Measurements from ENCODE around the gene TXNL4A.
"Not testable (repeated sequence)": the region's sequence is repeated elsewhere in the genome, so short reads cannot be mapped to it uniquely, and the experiment has no call there.

TXNL4A gene

GRCh38 chr18:80002468-80002867 is 14.1 kb upstream of the TXNL4A start:
- H2AFZ ChIP-seq (ENCODE audit: low read depth): no peak overlapping the region
- no peak overlapping the region for H3K4me2 ChIP-seq
- no peaks in the 10 kb centered on the region for H3K79me2 ChIP-seq (ENCODE audit: insufficient read depth, low read depth)
- no peak overlapping the region for H3K27ac ChIP-seq
- no peak for TF ChIP-seq CTCF (conservative IDR thresholded peaks at IDR 0.05; ENCODE audit: low read depth, low read length)
- no peaks in the 10 kb centered on the region for H3K36me3 ChIP-seq (ENCODE audit: insufficient read depth)
- no peaks in the 10 kb centered on the region for H3K4me1 ChIP-seq (ENCODE audit: low read depth, poor library complexity, severe bottlenecking)
- H3K27me3 ChIP-seq (ENCODE audit: insufficient read depth, low read depth): no peaks in the 10 kb centered on the region
- H4K20me1 ChIP-seq (ENCODE audit: insufficient read depth): no peaks in the 10 kb centered on the region
- no peak overlapping the region for H3K4me3 ChIP-seq (IDR thresholded peaks at IDR 0.05; ENCODE audit: insufficient read depth, low read depth, low read length)
- H3K9ac ChIP-seq: no peak overlapping the region

- no peaks in the 10 kb centered on the region for H3K36me3 ChIP-seq (ENCODE audit: insufficient read depth)
- no peak overlapping the region for H3K4me3 ChIP-seq (IDR thresholded peaks at IDR 0.05; ENCODE audit: insufficient read depth, low read depth, low read length)
- no peaks in the 10 kb centered on the region for H3K4me1 ChIP-seq (ENCODE audit: low read depth, poor library complexity, severe bottlenecking)
- no peak overlapping the region for H3K4me2 ChIP-seq
- H3K27me3 ChIP-seq (ENCODE audit: insufficient read depth, low read depth): no peaks in the 10 kb centered on the region
- H3K27ac ChIP-seq: no peak overlapping the region
- no peaks in the 10 kb centered on the region for H3K79me2 ChIP-seq (ENCODE audit: insufficient read depth, low read depth)
- TF ChIP-seq CTCF (conservative IDR thresholded peaks at IDR 0.05; ENCODE audit: low read depth, low read length): no peak
- H3K9ac ChIP-seq: no peak overlapping the region
- H4K20me1 ChIP-seq (ENCODE audit: insufficient read depth): no peaks in the 10 kb centered on the region
- no peak overlapping the region for H2AFZ ChIP-seq (ENCODE audit: low read depth)
Measured at GRCh38 chr18:80000877-80001276, 12.5 kb upstream of the TXNL4A start.

- H3K4me3 ChIP-seq (IDR thresholded peaks at IDR 0.05; ENCODE audit: insufficient read depth, low read depth, low read length); H3K79me2 ChIP-seq (ENCODE audit: insufficient read depth, low read depth); H3K4me2 ChIP-seq; H3K27ac ChIP-seq; H3K9ac ChIP-seq; H3K27me3 ChIP-seq (ENCODE audit: insufficient read depth, low read depth); H3K36me3 ChIP-seq (ENCODE audit: insufficient read depth); H2AFZ ChIP-seq (ENCODE audit: low read depth); H3K4me1 ChIP-seq (ENCODE audit: low read depth, poor library complexity, severe bottlenecking); H4K20me1 ChIP-seq (ENCODE audit: insufficient read depth): not testable (repeated sequence)
Measured at GRCh38 chr18:79999701-80000100, 11.3 kb upstream of the TXNL4A start.

GRCh38 chr18:79991494-79991893 is 3.1 kb upstream of the TXNL4A start:
- H3K27ac ChIP-seq: no peak overlapping the region
- no peak overlapping the region for H3K4me2 ChIP-seq
- H3K36me3 ChIP-seq (ENCODE audit: insufficient read depth): no peaks in the 10 kb centered on the region
- peaks cover 18% of the 10 kb centered on the region for H3K79me2 ChIP-seq (ENCODE audit: insufficient read depth, low read depth)
- H4K20me1 ChIP-seq (ENCODE audit: insufficient read depth): peaks cover 9% of the 10 kb centered on the region
- no peak overlapping the region for H3K9ac ChIP-seq
- no peak for TF ChIP-seq CTCF (conservative IDR thresholded peaks at IDR 0.05; ENCODE audit: low read depth, low read length)
- H2AFZ ChIP-seq (ENCODE audit: low read depth): no peak overlapping the region
- H3K27me3 ChIP-seq (ENCODE audit: insufficient read depth, low read depth): no peaks in the 10 kb centered on the region
- H3K4me3 ChIP-seq (IDR thresholded peaks at IDR 0.05; ENCODE audit: insufficient read depth, low read depth, low read length): no peak overlapping the region
- peaks cover 12% of the 10 kb centered on the region for H3K4me1 ChIP-seq (ENCODE audit: low read depth, poor library complexity, severe bottlenecking)

- Histone ChIP-seq H3K4me3 (IDR thresholded peaks at IDR 0.05; ENCODE audit: insufficient read depth, low read depth, low read length) (peak overlapping the region; percentile 7), H3K9ac (peak overlapping the region; percentile 96), H3K4me2 (peak overlapping the region; percentile 41; the same call in 1 of the 2 replicates), H2AFZ (ENCODE audit: low read depth) (peak overlapping the region; percentile 88), H4K20me1 (ENCODE audit: insufficient read depth) (peaks cover 16% of the 10 kb centered on the region), H3K79me2 (ENCODE audit: insufficient read depth, low read depth) (peaks cover 42% of the 10 kb centered on the region), H3K36me3 (ENCODE audit: insufficient read depth) (no peaks in the 10 kb centered on the region), H3K27me3 (ENCODE audit: insufficient read depth, low read depth) (no peaks in the 10 kb centered on the region), H3K4me1 (ENCODE audit: low read depth, poor library complexity, severe bottlenecking) (peaks cover 25% of the 10 kb centered on the region), H3K27ac (peak overlapping the region; percentile 88; the same call in 1 of the 2 replicates)
- no peak for TF ChIP-seq CTCF (conservative IDR thresholded peaks at IDR 0.05; ENCODE audit: low read depth, low read length)
Measured at GRCh38 chr18:79989195-79989497, 783 bp upstream of the TXNL4A start.
